Loucy (cell line): Measurements from ENCODE around the gene ODAD3.
"Not testable (repeated sequence)": the region's sequence is repeated elsewhere in the genome, so short reads cannot be mapped to it uniquely, and the experiment has no call there.

Experiments
- H2AFZ ChIP-seq: fragments of 200-600 bp; sonication (generic); 2 replicates; pipeline ENCODE4 v1.6.0; 2016; ENCODE audit warnings: antibody characterized with exemption, mild to moderate bottlenecking, low read length, moderate library complexity
- H3F3A ChIP-seq: fragments of 200-600 bp; 2 replicates; pipeline ENCODE4 v1.6.0; 2016; ENCODE audit warnings: antibody characterized with exemption, low read depth, mild to moderate bottlenecking
- H3K27me3 ChIP-seq: fragments of 200-600 bp; sonication (generic); 2 replicates; pipeline ENCODE4 v1.6.1; 2014; ENCODE audit warnings: low read length, mild to moderate bottlenecking; ENCODE audit not compliant: insufficient read depth, poor library complexity, severe bottlenecking
- H3K36me3 ChIP-seq: fragments of 200-600 bp; sonication (generic); 2 replicates; pipeline ENCODE4 v1.6.1; 2016; ENCODE audit warnings: low read length; ENCODE audit not compliant: insufficient read depth
- H3K4me1 ChIP-seq: fragments of 200-600 bp; sonication (generic); 2 replicates; pipeline ENCODE4 v1.5.1; 2014; ENCODE audit warnings: low read length, mild to moderate bottlenecking; ENCODE audit not compliant: insufficient read depth, poor library complexity, severe bottlenecking
- H3K4me2 ChIP-seq: fragments of 200-600 bp; sonication (generic); 2 replicates; pipeline ENCODE4 v1.6.0; 2014; ENCODE audit warnings: antibody characterized with exemption, low read length, low read depth, mild to moderate bottlenecking; ENCODE audit not compliant: poor library complexity, severe bottlenecking
- H3K4me3 ChIP-seq: fragments of 200-600 bp; sonication (generic); 2 replicates; pipeline ENCODE4 v1.5.1; 2014; ENCODE audit warnings: low read length, mild to moderate bottlenecking, mixed read lengths; ENCODE audit not compliant: poor library complexity, severe bottlenecking
- H3K79me2 ChIP-seq: fragments of 200-600 bp; sonication (generic); 2 replicates; pipeline ENCODE4 v1.6.1; 2014; ENCODE audit warnings: low read length; ENCODE audit not compliant: insufficient read depth
- H3K9ac ChIP-seq: fragments of 200-600 bp; sonication (generic); 2 replicates; pipeline ENCODE4 v1.6.0; 2014; ENCODE audit warnings: mild to moderate bottlenecking, low read depth, low read length, moderate library complexity; ENCODE audit not compliant: poor library complexity, severe bottlenecking
- H3K9me2 ChIP-seq: fragments of 200-600 bp; sonication (generic); replicated peaks from 2 replicates; pipeline ENCODE4 v1.6.1; 2016; ENCODE audit warnings: low read depth, low read length, mixed read lengths
- H3K9me3 ChIP-seq: fragments of 200-600 bp; sonication (generic); 2 replicates; pipeline ENCODE4 v1.6.1; 2014; ENCODE audit warnings: mild to moderate bottlenecking, antibody characterized with exemption, low read length, low read depth; ENCODE audit not compliant: insufficient read depth
- H4K20me1 ChIP-seq: fragments of 200-600 bp; sonication (generic); 2 replicates; pipeline ENCODE4 v1.6.0; 2014; ENCODE audit warnings: antibody characterized with exemption, low read length, mild to moderate bottlenecking; ENCODE audit not compliant: insufficient read depth, poor library complexity, severe bottlenecking
- CTCF ChIP-seq: fragments of 200-600 bp; sonication (generic); conservative IDR thresholded peaks from 2 replicates; pipeline ENCODE4 v1.5.1; 2014; ENCODE audit warnings: mild to moderate bottlenecking, antibody characterized with exemption, low read length
- EZH2phosphoT487 ChIP-seq: fragments of 200-600 bp; IDR thresholded peaks from 2 replicates; pipeline ENCODE4 v1.6.1; 2018; ENCODE audit warnings: antibody characterized with exemption, mild to moderate bottlenecking, moderate library complexity, borderline replicate concordance

ODAD3 gene

GRCh38 chr19:11475861-11476260 is 40.9 kb upstream of the ODAD3 start:
- H3K9ac ChIP-seq = no peak overlapping the region
- H3K79me2 ChIP-seq = no peaks in the 10 kb centered on the region
- H3F3A ChIP-seq = no peaks in the 10 kb centered on the region
- H3K9me2 ChIP-seq = no peaks in the 10 kb centered on the region
- no peaks in the 10 kb centered on the region for H3K9me3 ChIP-seq
- no peak overlapping the region for H2AFZ ChIP-seq
- no peak overlapping the region for H3K4me2 ChIP-seq
- H3K27me3 ChIP-seq = no peaks in the 10 kb centered on the region
- H4K20me1 ChIP-seq = no peaks in the 10 kb centered on the region
- no peak overlapping the region for H3K4me3 ChIP-seq
- TF ChIP-seq CTCF = no peak
- no peak for TF ChIP-seq EZH2phosphoT487
- no peaks in the 10 kb centered on the region for H3K4me1 ChIP-seq
- no peaks in the 10 kb centered on the region for H3K36me3 ChIP-seq

GRCh38 chr19:11475343-11475742 is 40.4 kb upstream of the ODAD3 start:
- not testable (repeated sequence) for H3K9me2 ChIP-seq, H3K9ac ChIP-seq, H3K9me3 ChIP-seq, H4K20me1 ChIP-seq, H3K4me2 ChIP-seq, H3K4me1 ChIP-seq, H3K27me3 ChIP-seq, H3K36me3 ChIP-seq, H3K4me3 ChIP-seq, H3K79me2 ChIP-seq, H2AFZ ChIP-seq, H3F3A ChIP-seq

GRCh38 chr19:11473725-11474124 is 38.8 kb upstream of the ODAD3 start:
- Histone ChIP-seq H3K27me3 (no peaks in the 10 kb centered on the region), H2AFZ (no peak overlapping the region), H3K4me3 (no peak overlapping the region), H3K9me3 (no peaks in the 10 kb centered on the region), H4K20me1 (no peaks in the 10 kb centered on the region), H3K9ac (no peak overlapping the region), H3K4me1 (no peaks in the 10 kb centered on the region), H3F3A (no peaks in the 10 kb centered on the region), H3K9me2 (no peaks in the 10 kb centered on the region), H3K36me3 (no peaks in the 10 kb centered on the region), H3K4me2 (no peak overlapping the region), H3K79me2 (no peaks in the 10 kb centered on the region)
- TF ChIP-seq CTCF (no peak), EZH2phosphoT487 (no peak)

- H3K4me2 ChIP-seq, H3K4me1 ChIP-seq, H3K79me2 ChIP-seq, H3K9me2 ChIP-seq, H3K36me3 ChIP-seq, H2AFZ ChIP-seq, H3K9ac ChIP-seq, H3K4me3 ChIP-seq, H3K27me3 ChIP-seq, H4K20me1 ChIP-seq, H3F3A ChIP-seq, H3K9me3 ChIP-seq: not testable (repeated sequence)
Observed at GRCh38 chr19:11468266-11468845, 33.4 kb upstream of the ODAD3 start.
